HG03103 (cell line): ENCODE results near the gene PCSK6.

Experiments
- ATAC-seq: cut with Tn5 transposase; IDR thresholded peaks from one replicate; pipeline ENCODE4 v1.9.1; 2021; ENCODE audit warnings: low read depth; ENCODE audit not compliant: unreplicated experiment

Gene PCSK6

DNA sequence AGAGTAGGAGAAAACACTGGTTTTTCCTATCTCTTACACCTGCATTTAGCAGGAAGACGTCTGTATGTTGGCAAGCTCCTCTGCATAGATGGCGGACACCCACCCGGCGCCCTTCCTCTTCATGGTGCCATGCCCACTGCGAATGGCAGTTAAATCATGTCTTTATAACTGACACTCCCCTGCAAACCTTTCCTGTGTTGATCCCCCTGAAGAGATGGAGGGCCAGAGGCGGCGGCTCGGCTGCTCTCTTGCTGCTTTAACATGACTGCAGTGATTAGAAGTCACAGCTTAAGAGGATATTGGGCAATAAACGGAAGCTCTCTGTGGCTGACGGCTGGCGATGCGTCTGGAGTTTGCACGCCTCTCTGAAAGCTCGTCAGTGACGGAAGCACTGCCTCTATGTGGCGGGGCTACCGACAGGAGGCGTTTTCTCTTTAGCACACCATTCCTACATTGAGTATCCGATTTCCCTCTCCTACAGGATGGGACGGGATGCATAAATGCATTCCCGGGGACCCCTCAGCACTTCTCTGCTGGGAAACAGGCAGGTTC is 168.9 kb downstream of the PCSK6 start:
- ATAC-seq, result peak; percentile 89

DNA sequence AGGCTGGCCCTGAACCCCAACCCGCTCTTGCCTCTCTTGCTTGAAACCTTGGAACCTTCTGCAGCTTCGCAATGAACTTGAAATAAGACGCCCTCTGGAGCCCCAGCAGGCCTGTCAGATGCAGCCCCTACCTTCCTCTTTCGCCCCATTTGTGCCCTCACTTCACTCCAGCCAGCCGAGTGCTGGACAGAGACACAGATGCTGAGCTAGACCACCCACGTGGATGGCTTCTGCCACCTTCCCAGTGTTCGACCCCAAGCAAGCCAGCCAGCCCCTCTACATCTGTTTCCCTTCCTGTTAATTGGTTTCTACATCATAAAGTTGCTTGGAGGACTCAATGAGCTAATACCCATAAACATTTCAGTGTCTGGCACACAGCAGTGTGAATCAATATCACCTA is 170.7 kb downstream of the PCSK6 start:
- ATAC-seq, result no peak

DNA sequence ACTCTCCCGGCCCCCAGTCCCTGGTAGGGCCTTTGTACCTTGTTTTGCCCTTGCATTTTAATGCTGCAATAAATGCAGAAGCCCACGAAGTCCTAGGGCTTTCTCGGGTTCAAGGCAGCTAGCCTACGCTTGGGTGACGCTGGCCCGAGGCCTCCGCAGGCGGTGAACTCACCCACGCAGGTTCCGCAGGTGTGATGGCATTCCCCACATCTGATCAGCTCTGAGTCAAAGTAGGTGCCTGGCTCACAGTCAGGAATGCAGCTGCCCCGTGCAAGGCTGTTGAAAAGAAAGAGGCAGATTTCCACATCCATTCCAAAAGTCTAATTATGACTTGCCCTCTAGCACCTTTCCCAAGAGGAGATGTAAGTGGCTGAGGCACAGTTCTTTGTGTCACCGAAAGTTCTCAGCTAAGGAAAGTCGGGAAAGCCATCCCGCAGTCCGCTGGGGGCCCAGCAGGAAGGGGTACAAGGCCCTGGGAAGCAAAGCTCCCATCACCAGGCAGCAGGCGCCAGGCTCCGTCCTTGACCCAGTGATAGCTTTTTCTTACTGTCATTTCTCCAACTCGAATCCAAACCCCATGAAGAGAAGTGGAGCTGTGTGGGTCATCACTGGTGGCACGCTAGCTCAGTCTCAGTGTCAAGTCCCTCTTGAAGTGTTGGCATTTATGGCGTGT is 171.2 kb downstream of the PCSK6 start:
- ATAC-seq, result no peak

DNA sequence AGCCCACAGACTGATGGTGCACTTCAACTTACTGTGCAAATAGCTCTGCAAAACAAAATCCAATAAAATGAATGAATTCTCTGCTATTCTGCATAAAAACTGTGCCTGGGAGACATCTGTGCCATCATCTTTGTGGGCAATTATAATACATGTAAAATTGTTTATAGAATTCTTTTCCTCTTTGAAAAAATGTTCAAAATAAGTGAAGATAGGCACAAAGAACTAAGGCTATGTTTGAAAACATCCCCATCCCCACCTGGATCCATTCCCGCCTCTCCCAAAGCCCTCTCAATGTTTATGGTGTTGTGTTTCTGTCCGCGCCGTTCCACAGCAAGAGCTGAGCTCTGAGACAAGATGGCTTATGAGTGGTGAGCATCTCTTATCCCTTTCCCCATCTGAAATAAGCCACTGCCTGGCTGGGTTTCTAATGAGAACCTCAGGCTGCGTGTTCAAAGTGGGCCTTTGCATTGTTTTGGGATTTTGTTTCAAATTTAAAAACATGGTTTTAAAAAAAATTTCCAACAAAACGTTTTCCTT is 172.1 kb downstream of the PCSK6 start:
- no peak for ATAC-seq

DNA sequence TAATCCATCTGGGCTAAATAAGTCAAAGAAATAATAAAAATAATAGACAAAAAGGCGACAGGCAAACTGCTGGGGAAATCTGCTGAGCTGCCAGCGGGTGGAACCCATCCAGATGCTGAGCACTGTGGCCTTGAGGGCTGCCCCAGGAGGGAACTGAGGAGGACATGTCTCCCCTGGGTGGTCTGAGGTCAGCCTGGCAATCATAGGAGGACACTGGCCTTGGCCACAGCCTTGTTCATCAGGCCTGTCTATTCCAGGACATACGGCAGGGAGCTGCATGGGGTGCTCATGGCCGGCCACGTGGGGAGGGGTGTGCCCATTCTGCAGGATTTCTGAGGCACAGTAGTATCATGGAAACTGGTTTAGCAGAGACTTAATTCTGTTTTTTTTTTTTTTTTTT is 173.0 kb downstream of the PCSK6 start:
- no peak for ATAC-seq

DNA sequence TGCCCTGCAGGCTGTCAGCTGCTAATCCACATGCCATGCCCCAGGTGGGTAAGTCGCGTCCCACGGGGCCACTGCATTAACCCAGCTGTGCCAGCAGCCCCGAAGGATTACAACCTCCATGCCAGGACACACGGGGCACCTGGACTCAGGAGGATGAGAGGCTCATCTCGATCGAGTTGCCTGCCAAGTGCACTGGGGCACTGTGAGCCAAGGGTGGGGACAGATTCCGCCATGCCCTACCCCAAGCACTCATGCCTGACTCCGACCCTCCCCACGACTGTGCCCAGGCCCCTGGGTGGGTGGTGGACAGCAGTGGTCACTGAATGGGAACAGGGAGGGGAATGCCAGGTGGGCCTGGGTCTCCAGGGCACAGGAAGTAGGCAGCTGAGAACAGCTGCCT is 173.8 kb downstream of the PCSK6 start:
- ATAC-seq, result no peak

DNA sequence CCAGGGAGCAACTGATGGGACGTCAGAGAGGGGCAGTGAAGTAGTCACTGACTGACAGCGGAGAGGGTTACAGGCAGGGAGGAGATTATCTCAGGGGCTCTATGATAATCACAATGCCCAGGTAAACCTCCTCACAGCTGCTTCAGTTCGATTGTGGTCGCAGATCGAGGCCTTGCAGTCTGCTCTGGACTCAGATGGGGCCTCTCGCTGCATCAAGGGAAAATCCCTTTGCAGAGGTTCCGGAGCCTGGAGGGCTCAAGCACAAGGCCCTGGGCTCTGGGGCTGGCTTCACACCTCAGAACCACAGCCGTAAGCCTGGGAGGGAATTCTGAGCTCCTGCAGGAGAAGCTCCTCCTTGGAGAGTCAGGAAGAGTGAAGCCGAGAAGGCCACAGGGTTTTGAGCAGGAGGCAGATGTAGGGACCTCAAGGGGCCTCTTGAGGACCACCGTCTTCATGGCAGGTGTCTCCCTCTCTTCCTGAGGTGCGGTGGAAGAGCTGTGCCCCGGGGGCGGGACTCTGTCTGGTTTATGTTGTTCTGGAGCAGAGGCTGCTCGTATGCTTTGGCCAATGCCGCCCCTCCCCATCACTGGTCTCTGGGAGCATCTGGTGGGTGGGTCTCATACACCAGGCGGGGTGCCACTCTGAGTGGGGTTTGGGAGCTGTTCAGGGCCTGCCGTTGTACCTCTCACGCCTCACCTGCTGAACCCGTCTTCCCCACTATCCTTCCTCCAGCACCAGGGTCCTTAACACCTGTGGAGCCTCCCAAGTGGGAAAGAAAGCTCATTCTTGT is 175.0 kb downstream of the PCSK6 start:
- no peak for ATAC-seq

DNA sequence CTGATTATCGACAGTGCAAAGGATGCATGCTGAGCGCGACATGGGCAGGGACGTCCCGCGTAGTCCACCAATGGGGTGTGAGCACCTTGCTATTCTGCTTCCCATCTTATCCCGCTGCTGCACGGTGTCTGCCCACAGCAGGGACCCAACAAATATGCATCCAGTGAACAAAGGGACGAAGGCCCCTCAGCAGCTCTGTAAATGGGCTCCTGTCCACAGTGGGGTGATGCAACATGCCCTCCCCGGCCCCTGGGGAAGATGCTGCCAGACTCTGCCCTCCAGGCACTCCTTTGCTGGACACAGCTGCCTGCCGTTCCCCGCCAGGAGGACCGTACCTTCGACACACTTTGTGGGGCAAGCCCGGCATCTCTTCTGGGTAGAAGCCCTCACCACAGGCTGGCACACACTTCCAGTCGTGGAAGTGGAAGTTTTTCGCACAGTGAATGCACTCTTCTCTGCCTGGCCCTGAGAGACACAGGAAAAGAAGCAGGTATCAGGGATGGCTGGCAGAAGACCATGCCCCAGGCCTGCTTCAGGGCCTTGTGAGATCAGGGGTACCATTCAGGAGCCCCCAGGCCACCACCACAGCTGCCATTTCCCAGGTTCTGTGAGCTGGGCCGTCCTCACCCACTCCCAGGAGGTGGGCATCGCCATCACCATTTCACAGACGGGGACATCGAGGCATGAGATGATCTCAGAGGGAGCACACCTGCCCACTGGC is 176.3 kb downstream of the PCSK6 start:
- ATAC-seq, result no peak

DNA sequence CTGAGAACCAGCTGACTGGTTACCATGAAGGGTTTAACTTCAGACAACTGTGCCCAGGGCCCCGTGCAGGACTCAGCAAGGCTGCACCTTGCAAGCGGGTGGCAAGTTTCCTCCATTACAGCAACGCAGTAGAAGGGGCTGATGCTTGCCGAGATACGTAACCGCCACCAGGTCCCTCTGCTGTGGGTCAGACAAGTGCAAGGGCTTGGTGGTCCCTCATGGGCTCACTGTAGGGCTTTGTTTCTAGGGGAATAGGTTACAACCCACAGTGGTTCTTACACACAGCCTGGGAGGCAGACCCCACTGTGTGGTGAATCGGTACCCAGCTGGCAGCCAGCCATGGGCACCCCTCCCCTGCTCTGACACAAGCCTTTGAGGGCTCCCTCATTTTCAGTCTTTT is 179.0 kb downstream of the PCSK6 start:
- no peak for ATAC-seq

DNA sequence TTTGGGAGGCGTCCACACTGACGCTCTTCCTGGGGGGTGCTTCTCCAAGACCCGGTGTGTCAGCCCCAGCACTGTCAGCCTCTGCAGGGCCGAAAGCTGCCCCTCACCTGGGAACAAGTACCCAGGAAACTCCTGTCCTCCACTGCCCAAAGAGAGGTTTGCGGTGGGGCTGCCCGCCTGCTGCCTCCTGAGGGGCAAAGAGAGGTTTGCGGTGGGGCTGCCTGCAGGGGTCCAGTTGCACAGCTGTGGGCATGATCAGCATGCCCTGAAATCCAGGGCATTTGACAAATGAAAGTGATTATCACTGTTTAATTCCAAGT is 179.4 kb downstream of the PCSK6 start:
- no peak for ATAC-seq

DNA sequence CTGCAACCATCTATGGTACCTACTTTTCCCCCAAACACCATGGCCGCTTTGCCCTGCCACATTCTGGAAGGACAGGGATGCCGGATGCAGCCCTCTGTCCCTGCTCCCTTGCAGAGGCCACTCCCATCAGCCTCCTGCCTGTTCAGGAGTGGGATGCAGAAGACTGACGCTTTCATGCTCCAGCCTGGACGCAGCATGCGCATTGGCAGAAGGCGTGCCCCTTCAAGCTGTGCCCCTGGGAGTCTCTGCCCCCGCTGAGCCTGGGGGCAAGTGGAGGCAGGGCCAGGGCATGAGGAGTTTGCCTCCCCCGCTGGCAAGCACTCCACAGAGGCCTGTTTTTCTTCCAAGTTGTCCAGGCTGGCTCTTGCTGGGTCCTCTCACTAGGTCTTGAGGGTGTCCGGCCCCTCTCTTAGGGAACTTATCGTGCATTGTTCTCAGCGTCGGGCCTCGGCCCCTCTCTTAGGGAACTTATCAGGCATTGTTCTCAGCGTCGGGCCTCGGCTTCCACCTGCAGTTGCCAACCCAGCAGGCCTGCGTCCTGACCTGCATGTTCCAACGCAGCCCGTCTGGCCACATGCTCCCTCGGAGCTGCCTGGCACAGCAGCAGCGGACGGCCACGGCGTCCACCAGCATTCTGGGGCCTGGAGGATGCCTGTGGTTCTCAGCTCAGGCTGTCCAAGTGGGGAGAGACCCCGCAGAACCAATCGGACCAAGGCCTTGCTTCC is 179.9 kb downstream of the PCSK6 start:
- no peak for ATAC-seq

DNA sequence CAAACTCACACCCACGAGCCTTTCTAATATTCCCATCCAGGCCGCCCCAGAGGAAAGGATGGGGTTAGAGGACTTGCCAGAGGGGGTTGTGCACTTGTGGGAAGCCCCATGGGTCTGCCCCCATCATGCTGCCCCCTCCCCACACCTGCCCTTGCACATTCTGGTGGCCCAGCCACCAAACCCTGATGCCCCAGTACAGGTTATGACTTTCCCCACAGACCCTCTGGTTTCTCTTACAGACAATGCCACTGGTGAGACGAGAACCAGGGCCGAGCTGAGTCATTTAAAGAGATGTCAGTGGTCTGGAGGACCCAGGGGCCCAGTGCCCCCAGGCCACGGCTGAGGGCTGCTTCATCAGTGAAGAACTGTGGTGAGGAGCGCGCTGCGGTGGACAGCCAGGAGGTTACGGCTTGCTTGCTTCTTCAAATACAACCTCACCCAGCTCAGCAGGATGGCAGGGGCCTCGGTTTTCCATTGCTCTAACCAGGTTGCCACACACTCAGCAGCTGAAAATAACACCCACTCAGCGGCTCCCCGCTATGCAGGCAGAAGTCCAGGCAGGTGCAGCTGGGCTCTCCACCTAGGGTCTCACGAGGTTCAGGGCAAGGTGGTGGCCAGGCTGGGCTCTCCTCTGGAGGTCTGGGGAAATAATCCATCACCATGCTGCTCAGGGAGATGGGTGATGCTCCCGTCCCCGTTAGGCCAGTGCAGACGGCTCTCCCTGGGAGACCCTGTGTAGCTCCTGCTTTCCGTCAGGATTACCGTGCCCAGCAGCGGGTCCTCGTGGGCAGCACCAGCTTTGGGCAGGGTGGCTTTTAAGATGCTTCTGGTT is 180.7 kb downstream of the PCSK6 start:
- ATAC-seq, result no peak

DNA sequence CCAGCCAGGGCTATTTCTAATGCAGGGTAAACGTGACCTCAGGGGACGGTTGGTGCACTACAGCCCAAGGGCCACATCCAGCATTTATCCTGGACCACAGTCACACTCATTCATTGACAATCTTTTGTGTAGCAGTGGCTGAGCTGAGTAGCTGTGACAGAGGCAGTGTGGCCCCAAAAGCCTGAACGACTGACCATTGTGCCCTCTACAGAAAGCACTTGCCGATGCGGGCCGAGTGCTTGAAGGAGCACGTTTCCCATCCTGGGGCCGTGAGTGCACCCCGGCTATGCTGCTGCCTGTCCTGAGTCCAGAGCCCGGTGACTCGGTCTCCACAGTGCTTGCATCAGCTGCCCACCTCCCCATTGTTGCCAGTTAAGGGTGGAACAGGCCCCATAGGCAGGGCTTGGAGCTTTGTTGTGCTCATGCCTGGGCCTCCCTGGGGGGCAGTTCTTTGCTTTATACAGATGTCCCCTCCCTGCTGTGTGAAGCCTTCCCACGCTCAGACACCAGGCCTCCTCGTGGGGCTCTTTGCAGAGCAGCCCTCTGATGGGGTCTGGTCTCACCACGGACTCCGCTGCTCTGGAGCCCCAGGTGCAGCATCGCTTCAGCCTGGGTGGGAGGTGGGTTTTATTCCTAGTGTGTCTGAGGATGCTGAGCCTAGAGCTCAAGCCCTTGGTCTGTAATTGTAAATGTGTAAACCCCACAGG is 181.5 kb downstream of the PCSK6 start:
- ATAC-seq, result no peak

DNA sequence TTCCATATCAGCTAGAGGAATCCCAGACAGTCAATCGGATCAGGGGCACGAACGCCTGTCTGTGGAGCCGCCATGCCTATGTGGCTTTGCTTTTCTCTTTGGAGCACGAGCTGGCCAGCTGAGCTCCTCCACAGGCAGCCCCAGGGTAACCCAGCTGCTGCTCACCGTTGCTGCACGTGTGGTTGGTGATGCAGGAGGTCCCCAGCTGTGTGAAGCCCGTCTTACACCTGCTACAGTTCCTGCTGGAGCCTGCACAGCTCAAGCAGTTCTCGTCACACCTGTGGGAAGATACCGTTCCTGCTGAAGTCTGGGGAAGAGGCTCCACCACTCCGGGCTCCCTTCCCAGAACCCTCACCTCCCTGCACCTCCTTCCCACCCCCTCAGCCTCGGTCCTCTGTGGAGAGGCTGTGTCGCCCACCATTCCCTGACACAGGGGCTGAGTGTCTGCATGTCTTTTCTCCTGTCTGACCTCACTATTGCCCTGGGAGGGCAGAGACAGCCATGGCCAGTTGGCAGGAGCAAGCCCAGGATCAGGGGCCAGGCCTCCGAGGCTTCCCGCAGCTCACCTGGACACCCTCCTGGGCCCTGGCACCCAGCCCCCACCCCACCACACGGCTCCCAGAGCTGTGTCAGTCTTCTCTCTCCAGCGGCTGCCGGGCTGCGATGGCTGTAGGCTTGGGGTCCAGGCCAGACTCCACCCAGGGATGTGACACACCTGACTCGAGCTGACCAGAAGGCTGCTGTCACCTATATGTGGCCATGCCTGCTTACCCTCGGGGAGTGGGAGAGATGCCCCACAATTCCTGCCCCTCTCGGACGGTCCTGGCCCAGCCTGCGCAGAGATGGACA is 182.2 kb downstream of the PCSK6 start:
- no peak for ATAC-seq

DNA sequence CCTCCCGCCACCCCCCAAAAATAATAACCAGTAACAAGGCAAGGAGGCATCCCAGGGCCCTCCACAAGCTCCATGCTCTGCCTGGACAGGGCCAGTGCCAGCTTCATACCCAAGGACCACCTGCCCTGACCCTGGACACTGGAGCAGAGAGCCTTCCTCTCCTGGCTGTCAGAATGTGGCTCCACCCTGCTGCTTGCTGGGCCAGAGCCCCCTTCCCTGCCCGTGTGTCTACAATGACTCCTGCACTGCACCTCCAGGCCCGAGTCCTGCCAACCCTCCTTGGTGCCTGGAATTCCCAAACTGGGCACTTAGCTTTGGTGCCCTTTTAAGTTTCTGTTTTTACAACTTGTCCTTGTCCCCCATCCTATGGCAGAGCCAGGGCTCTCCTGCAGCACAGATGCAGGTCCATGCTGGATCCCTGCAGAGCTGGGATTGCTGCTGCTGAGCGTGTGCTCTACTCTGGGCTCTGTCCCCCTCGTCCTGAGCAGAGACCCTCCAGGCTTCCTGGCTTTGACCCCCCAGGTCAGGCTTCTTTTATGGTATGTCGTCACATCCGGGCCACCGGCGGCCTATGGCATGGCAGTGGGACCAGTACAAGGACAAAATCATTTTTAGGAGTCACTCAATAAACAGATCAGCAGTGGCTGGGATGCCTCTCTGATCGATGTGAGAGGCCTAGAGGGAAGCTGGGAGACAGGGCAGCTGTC is 183.0 kb downstream of the PCSK6 start:
- no peak for ATAC-seq

DNA sequence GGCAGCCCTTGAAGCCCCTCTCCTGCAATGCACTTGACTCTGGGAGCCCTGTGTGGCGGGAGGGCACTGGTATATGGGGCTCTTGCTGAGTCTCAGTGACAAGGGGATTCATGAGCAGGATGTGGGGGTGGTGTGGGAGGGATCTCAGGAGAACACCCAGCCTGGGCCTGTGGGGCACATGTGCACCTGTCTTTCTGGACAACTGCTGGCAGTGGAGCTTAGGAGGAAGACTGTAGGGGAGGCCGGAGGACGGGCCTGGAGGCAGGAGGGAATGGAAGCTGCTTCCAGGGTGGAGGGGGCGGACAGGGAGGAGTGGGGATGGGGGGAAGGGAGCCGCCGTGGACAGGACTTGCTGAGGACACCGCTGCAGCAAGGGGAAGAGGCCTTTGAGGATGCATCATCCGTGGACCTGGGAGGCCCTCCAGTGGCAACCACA is 183.7 kb downstream of the PCSK6 start:
- ATAC-seq, result no peak

DNA sequence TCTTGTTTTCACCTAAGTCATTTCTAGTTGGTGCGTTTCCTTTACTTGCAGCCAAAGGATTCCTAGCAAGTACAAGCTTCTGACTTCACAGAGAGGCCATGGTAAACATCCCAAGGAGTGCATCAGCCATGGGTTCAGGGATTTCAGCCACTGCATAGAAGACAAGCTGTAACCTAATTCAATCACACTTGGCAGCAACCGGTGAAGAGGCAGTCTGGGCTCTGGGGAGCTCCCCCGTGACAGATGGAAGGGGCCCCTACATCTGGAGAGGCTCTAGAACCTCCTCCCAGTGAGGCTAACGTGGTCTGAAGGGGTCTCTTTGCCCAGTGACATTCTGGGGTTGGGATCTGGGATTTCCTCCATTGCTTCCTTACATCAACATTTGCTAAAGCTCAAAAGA is 186.1 kb downstream of the PCSK6 start:
- ATAC-seq, result no peak
